ENCODE data around the gene BAHD1.

- TF ChIP-seq POLR2AphosphoS5 (IDR thresholded peaks at IDR 0.05) (no peak), CTCF (IDR thresholded peaks at IDR 0.05) (no peak), POLR2A (IDR thresholded peaks at IDR 0.05) (no peak)
Measured at GRCh38 chr15:40398413-40398873, 42.3 kb upstream of the BAHD1 start.

All from transverse colon (tissue), 4 donors.